Measurements from ENCODE around the gene KCNQ1. TPM values are rescaled to one million over a fixed set of nuclear protein-coding genes. Genes with fewer than 3 reads are reported as not detected.

KCNQ1 gene
- total RNA-seq, 1 experiment from 2014 or later = not detected

- Mint-ChIP-seq H3K4me3 (ENCODE audit: unreplicated experiment) (no peak overlapping the region), H3K36me3 (ENCODE audit: insufficient read depth, unreplicated experiment) (no peaks in the 10 kb centered on the region), H3K27me3 (ENCODE audit: insufficient read depth, unreplicated experiment) (no peaks in the 10 kb centered on the region), H3K9me3 (ENCODE audit: unreplicated experiment) (no peaks in the 10 kb centered on the region), H3K4me1 (ENCODE audit: insufficient read depth, unreplicated experiment) (no peaks in the 10 kb centered on the region), H3K27ac (ENCODE audit: low read depth, unreplicated experiment) (no peak overlapping the region)
- POLR2A ChIA-PET = no interaction called here
- no TSS peak for BruUV-seq (replicated peaks)
- TF ChIP-seq CTCF (IDR thresholded peaks at IDR 0.05; ENCODE audit: unreplicated experiment) = no peak
- intact Hi-C loops (cut with micrococcal nuclease) = no loop called here
- CTCF ChIA-PET = interaction anchor here (0.7 to 1.9 kb wide), 2 partner anchors 9 to 105 kb away, joined by 4 to 7 read pairs; no protein-coding TSS in a partner anchor
- no peak for DNase-seq (ENCODE audit: unreplicated experiment)
Observed at GRCh38 chr11:2410616-2411015, 34.2 kb upstream of the KCNQ1 start.

DNA sequence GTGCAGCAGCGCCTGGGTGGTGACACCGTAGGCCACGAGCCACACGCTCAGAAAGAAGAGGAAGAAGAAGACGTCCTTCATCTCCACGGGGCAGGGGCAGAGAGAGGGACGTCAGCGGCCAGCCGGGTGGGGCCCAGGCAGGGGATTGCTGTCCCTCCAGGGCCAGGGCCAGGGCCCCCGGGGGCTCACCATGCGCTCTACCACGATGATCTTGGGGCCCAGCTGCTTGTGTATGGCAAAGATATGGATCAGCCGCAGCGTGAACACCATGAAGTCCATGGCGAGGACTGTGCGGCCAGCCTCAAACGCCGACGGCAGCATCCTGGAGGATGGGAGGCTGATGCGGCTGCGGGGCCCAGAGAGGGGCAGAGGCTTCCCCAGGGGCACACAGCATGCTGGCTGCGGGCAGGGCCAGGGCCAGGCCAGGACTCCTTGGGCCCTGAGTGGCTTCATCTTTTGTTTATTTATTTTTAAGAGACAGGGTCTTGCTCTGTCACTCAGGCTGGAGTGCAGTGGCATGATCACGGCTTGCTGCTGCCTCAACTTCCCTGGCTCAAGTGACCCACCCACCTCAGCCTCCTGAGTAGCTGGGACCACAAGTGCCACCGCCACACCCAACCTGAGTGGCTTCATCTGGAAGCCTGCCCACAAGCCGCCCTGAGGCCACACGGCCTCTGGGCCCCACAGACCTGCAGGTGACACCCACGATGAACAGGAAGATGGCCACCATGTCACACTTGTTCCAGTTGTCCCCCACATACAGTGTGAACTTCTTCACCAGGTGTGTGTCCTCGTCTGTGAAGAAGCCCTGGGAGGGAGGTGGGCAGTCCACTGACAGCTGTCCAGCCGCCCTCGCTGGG is 33.1 kb upstream of the KCNQ1 start:
- POLR2A ChIA-PET = no interaction called here
- no peak for TF ChIP-seq CTCF (IDR thresholded peaks at IDR 0.05; ENCODE audit: unreplicated experiment)
- BruUV-seq (replicated peaks) = no TSS peak
- CTCF ChIA-PET = interaction anchor here (1.0 kb wide), 1 partner anchor 107 kb away, joined by 3 read pairs; no protein-coding TSS in a partner anchor
- no peak overlapping the region for H3K27ac Mint-ChIP-seq (ENCODE audit: low read depth, unreplicated experiment)
- H3K4me1 Mint-ChIP-seq (ENCODE audit: insufficient read depth, unreplicated experiment) = no peaks in the 10 kb centered on the region
- no peak overlapping the region for H3K4me3 Mint-ChIP-seq (ENCODE audit: unreplicated experiment)
- H3K9me3 Mint-ChIP-seq (ENCODE audit: unreplicated experiment) = no peaks in the 10 kb centered on the region
- H3K36me3 Mint-ChIP-seq (ENCODE audit: insufficient read depth, unreplicated experiment) = no peaks in the 10 kb centered on the region
- intact Hi-C loops (cut with micrococcal nuclease) = no loop called here
- no peak for DNase-seq (ENCODE audit: unreplicated experiment)
- no peaks in the 10 kb centered on the region for H3K27me3 Mint-ChIP-seq (ENCODE audit: insufficient read depth, unreplicated experiment)

DNA sequence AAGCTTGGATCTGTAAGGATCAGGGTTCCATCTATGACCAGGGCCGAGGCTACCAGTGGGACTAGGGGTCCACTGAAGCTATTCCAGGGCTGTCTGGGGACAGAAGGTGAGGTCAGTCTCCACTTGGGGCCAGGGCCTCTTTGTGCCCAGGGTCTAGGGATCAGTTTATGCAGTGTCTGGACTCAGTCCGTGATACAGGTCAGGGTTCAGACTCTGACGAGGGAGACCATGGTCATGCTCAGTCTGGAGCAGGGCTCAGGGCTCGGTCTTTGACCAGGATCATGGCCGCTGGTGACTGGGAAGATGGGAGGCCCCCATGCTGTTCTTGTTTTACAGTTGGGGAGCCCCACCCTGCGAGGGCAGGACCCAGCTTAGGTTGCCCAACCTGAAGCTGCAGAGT is 32.5 kb upstream of the KCNQ1 start:
- intact Hi-C loops (cut with micrococcal nuclease) = no loop called here
- no peaks in the 10 kb centered on the region for H3K27me3 Mint-ChIP-seq (ENCODE audit: insufficient read depth, unreplicated experiment)
- no TSS peak for BruUV-seq (replicated peaks)
- DNase-seq (ENCODE audit: unreplicated experiment) = no peak
- TF ChIP-seq CTCF (IDR thresholded peaks at IDR 0.05; ENCODE audit: unreplicated experiment) = no peak
- ChIA-PET CTCF (interaction anchor here (0.8 to 1.0 kb wide), 2 partner anchors 107 to 204 kb away, joined by 3 to 4 read pairs; no protein-coding TSS in a partner anchor), POLR2A (no interaction called here)
- H3K4me3 Mint-ChIP-seq (ENCODE audit: unreplicated experiment) = no peak overlapping the region
- no peaks in the 10 kb centered on the region for H3K4me1 Mint-ChIP-seq (ENCODE audit: insufficient read depth, unreplicated experiment)
- H3K36me3 Mint-ChIP-seq (ENCODE audit: insufficient read depth, unreplicated experiment) = no peaks in the 10 kb centered on the region
- no peaks in the 10 kb centered on the region for H3K9me3 Mint-ChIP-seq (ENCODE audit: unreplicated experiment)
- no peak overlapping the region for H3K27ac Mint-ChIP-seq (ENCODE audit: low read depth, unreplicated experiment)

DNA sequence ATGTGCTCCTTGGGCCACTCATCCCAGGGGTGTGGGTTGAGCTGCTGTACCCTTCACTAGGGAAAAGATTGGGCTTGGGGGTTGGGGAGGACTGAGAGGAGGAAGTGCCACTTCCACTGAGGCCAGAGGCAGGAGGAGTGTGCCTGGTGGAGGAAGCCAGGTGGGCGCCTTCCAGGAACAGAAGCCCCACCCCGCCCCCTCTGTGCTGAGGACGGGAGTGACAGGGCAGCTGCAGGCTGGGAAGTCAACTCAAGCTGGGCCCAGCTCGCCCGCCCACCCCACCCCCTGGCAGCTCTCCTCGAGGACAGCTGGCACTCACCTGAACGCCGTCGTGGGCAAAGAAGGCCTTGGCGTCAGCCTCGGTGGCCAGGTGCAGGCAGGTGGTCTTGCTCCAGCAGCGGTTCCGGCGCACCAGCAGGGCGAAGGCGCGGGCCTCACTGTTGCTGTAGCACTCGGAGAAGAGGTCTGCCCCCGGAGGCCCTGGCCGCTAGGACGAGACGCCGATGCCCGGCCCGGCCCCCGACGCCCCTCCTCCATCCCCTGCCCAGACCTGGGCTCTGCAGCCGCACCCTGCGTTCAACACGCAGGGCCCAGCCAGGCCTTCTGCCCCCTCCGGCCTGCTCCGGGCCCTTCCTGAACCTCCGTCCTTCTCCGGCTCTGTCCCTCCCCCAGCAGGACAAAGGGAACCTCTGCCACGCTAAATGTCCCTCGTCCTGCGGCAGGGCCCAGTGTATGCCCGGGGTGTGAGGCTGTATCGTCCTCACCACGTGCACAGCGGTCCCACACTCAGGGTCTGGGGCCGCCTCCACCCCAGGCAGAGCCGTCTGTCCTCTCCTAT is 30.8 kb upstream of the KCNQ1 start:
- no peaks in the 10 kb centered on the region for H3K36me3 Mint-ChIP-seq (ENCODE audit: insufficient read depth, unreplicated experiment)
- no peak for TF ChIP-seq CTCF (IDR thresholded peaks at IDR 0.05; ENCODE audit: unreplicated experiment)
- POLR2A ChIA-PET = no interaction called here
- H3K4me1 Mint-ChIP-seq (ENCODE audit: insufficient read depth, unreplicated experiment) = no peaks in the 10 kb centered on the region
- no peak for DNase-seq (ENCODE audit: unreplicated experiment)
- CTCF ChIA-PET = interaction anchor here (0.6 kb wide), 2 partner anchors 38 to 314 kb away, joined by 3 to 5 read pairs; no protein-coding TSS in a partner anchor
- H3K27ac Mint-ChIP-seq (ENCODE audit: low read depth, unreplicated experiment) = no peak overlapping the region
- intact Hi-C loops (cut with micrococcal nuclease) = no loop called here
- no peaks in the 10 kb centered on the region for H3K9me3 Mint-ChIP-seq (ENCODE audit: unreplicated experiment)
- H3K27me3 Mint-ChIP-seq (ENCODE audit: insufficient read depth, unreplicated experiment) = no peaks in the 10 kb centered on the region
- H3K4me3 Mint-ChIP-seq (ENCODE audit: unreplicated experiment) = no peak overlapping the region
- BruUV-seq (replicated peaks) = no TSS peak

Data from MCF 10A (cell line).